Lower lobe of right lung (tissue), 2 donors: ENCODE results near the gene ZNRF2. TPM values are rescaled to one million over a fixed set of nuclear protein-coding genes. Genes with fewer than 3 reads are reported as not detected.
"Not testable (repeated sequence)": the region's sequence is repeated elsewhere in the genome, so short reads cannot be mapped to it uniquely, and the experiment has no call there.

Experiments used
- ATAC-seq, 2 donors: fragments of 200-7000 bp; cut with Tn5 transposase; one replicate each; pipeline ENCODE4 v1.9.1; 2020 to 2022; ENCODE audit warnings: mild to moderate bottlenecking in 2 of 2, moderate library complexity in 2 of 2
- DNase-seq: peaks from one replicate; pipeline ENCODE4 v3.0.0-alpha.2; 2020
- H3K27ac ChIP-seq: fragments of 200-600 bp; one replicate; pipeline ENCODE4 v1.8.0; 2022
- H3K27me3 ChIP-seq: fragments of 200-600 bp; one replicate; pipeline ENCODE4 v1.8.0; 2022; ENCODE audit warnings: low read depth
- H3K36me3 ChIP-seq: fragments of 200-600 bp; one replicate; pipeline ENCODE4 v1.8.0; 2022; ENCODE audit warnings: mild to moderate bottlenecking
- H3K4me1 ChIP-seq: fragments of 200-600 bp; one replicate; pipeline ENCODE4 v1.8.0; 2022
- H3K4me3 ChIP-seq: fragments of 200-600 bp; one replicate; pipeline ENCODE4 v1.8.0; 2022; ENCODE audit warnings: mild to moderate bottlenecking
- H3K9me3 ChIP-seq: fragments of 200-600 bp; one replicate; pipeline ENCODE4 v1.8.0; 2022
- CTCF ChIP-seq: fragments of 200-600 bp; IDR thresholded peaks from one replicate; pipeline ENCODE4 v1.8.0; 2022; ENCODE audit warnings: antibody characterized with exemption, mild to moderate bottlenecking
- intact Hi-C: fragments of 100-400 bp; cut with DNase I; formaldehyde crosslinking; loops from one replicate; pipeline ENCODE4 v1.11.0; 2022
- total RNA-seq: library from RNA; stranded (reverse); fragmentation: NEBNext Ultra II Directional; extraction: Animal tissue kit (Norgen Biotek cat#: 25700); gene quantifications from one replicate; pipeline ENCODE4 v1.2.1, GENCODE V29; 2021
- donor health status: DM: no; HTN: yes; CAD: no; lungs with severe emphysema.

The ZNRF2 gene
- total RNA-seq, 1 donor from 2014 or later, result 26.6 TPM

- no peaks in the 10 kb centered on the region for H3K27me3 ChIP-seq
- H3K4me3 ChIP-seq, result no peak overlapping the region
- no peaks in the 10 kb centered on the region for H3K36me3 ChIP-seq
- no peaks in the 10 kb centered on the region for H3K4me1 ChIP-seq
- H3K9me3 ChIP-seq, result peaks cover 12% of the 10 kb centered on the region
- no peak for TF ChIP-seq CTCF
- intact Hi-C loops, result no loop called here
- no peak for DNase-seq
- ATAC-seq, result no peak
- no peak overlapping the region for H3K27ac ChIP-seq
These were observed 95.3 kb downstream of the ZNRF2 start for GRCh38 chr7:30379741-30380140.

- DNase-seq, result no peak
- H3K4me3 ChIP-seq, result no peak overlapping the region
- H3K27me3 ChIP-seq, result no peaks in the 10 kb centered on the region
- peaks cover 12% of the 10 kb centered on the region for H3K9me3 ChIP-seq
- ATAC-seq, result no peak
- TF ChIP-seq CTCF, result no peak
- H3K36me3 ChIP-seq, result no peaks in the 10 kb centered on the region
- intact Hi-C loops, result no loop called here
- H3K27ac ChIP-seq, result no peak overlapping the region
- H3K4me1 ChIP-seq, result no peaks in the 10 kb centered on the region
These were observed 95.9 kb downstream of the ZNRF2 start for GRCh38 chr7:30380294-30380693.

GRCh38 chr7:30380824-30381223 lies 96.4 kb downstream of the ZNRF2 start:
- H3K36me3 ChIP-seq, intact Hi-C loops, H3K4me3 ChIP-seq, H3K4me1 ChIP-seq, ATAC-seq, H3K27me3 ChIP-seq, DNase-seq, H3K27ac ChIP-seq: not testable (repeated sequence)
- H3K9me3 ChIP-seq, result peaks cover 12% of the 10 kb centered on the region

- TF ChIP-seq CTCF, result no peak
- no peak overlapping the region for H3K4me3 ChIP-seq
- no peaks in the 10 kb centered on the region for H3K36me3 ChIP-seq
- no peak overlapping the region for H3K27ac ChIP-seq
- DNase-seq, result no peak
- peaks cover 12% of the 10 kb centered on the region for H3K9me3 ChIP-seq
- ATAC-seq, result no peak
- no peaks in the 10 kb centered on the region for H3K4me1 ChIP-seq
- no peaks in the 10 kb centered on the region for H3K27me3 ChIP-seq
- intact Hi-C loops, result no loop called here
These were observed 98.2 kb downstream of the ZNRF2 start for GRCh38 chr7:30382607-30383006.

- Histone ChIP-seq H3K27ac (no peak overlapping the region), H3K9me3 (no peaks in the 10 kb centered on the region), H3K27me3 (no peaks in the 10 kb centered on the region), H3K4me3 (no peak overlapping the region), H3K4me1 (no peaks in the 10 kb centered on the region), H3K36me3 (no peaks in the 10 kb centered on the region)
- TF ChIP-seq CTCF, result no peak
- intact Hi-C loops, result no loop called here
- DNase-seq, result no peak
- no peak for ATAC-seq
These were observed 105.4 kb downstream of the ZNRF2 start for GRCh38 chr7:30389791-30390190.

GRCh38 chr7:30390736-30391636 lies 106.6 kb downstream of the ZNRF2 start:
- ATAC-seq, result no peak
- no peak for TF ChIP-seq CTCF
- intact Hi-C loops, result no loop called here

More at GRCh38 chr7:30390736-30391636, 106.6 kb downstream of the ZNRF2 start:
- no peak for DNase-seq
- Histone ChIP-seq H3K27me3 (no peaks in the 10 kb centered on the region), H3K4me1 (no peaks in the 10 kb centered on the region), H3K4me3 (no peak overlapping the region), H3K9me3 (no peaks in the 10 kb centered on the region), H3K36me3 (no peaks in the 10 kb centered on the region), H3K27ac (no peak overlapping the region)
